ENCODE data around the gene ARHGEF2.
"Not testable (repeated sequence)": the region's sequence is repeated elsewhere in the genome, so short reads cannot be mapped to it uniquely, and the experiment has no call there.

Gene ARHGEF2

DNA sequence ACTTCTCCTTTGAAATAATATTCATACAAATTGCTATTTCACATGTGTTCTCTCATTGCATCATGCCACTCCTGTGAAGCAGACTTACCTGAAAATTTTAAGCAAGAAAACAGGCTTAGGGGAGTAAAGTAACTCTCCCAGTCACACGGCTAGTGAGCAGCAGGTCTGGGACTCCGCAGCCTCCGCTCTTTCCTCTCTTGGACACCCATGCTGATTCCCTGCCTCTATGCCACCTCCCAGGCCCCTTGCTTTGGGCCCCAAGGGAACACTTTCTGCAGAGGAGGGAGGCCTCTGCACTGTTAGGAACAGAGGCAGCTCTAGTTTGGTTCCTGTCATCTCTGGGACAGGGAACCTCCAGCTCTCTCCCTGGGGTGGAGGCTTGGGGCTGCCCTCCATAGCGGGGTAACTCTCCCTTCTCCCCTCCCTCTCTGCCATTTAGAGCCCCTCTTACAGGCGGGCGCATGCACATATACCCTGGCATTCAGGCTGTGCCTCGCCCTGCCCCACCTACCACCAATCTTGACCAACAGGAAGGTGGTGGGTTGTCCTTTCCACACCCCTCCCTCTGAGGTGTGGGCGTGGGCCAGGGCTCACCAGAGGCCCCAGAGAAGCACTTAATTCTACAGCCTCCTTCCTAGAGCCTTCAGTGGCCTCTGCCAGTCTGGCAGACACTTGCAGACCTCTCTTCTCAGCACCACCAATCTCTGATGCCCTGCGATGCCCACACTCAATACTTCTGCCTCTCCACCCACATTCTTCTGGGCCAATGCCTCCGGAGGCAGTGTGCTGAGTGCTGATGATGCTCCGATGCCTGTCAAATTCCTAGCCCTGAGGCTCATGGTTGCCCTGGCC is 37.1 kb downstream of the ARHGEF2 start, which contains the start of gene RXFP4:
TSS of gene RXFP4 (plus strand) at position 646 of the 852 bp plus-strand sequence. CDS start at position 718, 72 bp downstream.
- no peak for DNase-seq

DNA sequence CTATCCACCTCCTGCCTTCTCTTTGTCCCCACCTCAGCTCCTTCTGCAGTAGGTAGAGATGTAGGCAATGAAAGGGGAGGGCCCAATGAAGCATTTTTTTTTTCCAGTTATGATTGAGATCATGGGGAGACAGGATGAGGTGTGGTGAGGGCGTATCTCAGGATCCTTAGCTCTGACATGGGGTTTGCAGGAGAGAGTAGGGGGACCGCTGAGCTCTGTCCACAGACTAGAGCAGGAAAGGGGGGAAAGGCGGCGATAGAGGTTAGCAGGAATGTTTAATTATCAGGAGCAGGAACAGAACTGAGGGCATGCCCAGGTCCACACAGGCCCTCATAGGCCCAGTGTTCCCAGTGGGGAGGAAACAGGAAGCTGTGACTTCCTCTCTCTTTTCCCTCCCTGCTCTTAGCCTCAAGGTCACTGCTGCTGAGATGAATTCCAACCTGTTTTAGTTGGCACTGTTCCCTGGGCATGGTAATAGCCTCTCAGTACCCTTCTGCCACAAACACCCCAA is 37.8 kb downstream of the ARHGEF2 start:
- no peak for DNase-seq

DNA sequence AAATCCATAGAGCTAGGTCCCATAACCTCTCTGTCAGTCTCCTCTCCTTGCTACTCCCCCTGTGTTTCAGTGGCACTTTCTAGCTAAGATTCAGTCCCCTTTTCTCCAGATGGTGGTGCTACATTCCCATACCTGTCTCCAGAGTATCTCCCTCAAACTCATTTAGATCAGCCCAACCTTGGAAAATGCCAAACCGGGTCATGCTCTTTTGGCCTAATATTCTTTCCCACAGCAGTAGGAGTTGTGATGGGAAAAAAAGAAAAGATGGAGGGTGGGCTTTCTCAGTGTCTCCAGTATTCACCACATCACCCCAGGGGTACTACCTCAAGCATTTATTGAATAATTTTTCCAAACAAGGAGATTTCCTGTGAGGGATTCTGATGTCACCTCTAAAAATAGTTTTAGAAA is 40.1 kb downstream of the ARHGEF2 start:
- DNase-seq, result no peak

DNA sequence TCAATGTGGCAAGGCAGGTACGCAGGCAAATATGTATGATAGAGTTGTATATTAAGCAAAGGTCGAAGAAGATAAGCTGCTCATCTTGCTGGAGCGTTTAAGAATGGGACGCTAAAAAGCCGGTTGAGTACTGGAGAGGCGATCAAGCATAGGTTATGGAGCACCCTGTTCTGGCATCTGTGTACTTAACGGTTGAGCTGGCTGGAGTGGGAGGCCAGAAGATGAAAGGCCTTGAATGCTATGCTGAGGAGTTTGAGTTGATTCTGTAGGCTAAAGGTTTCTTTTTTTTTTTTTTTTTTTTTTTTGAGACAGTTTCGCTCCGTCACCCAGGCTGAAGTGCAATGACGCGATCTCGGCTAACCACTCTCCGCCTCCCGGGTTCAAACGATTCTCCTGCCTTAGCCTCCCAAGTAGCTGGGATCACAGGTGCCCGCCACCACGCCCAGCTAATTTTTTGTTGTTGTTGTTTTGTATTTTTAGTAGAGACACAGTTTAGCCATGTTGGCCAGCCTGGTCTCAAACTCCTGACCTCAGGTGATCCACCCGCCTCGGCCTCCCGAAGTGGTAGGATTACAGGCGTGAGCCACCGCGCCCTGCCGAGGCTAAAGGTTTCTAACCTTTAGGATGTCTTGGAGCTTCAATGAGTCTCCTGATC is 43.3 kb downstream of the ARHGEF2 start:
- DNase-seq, result no peak

DNA sequence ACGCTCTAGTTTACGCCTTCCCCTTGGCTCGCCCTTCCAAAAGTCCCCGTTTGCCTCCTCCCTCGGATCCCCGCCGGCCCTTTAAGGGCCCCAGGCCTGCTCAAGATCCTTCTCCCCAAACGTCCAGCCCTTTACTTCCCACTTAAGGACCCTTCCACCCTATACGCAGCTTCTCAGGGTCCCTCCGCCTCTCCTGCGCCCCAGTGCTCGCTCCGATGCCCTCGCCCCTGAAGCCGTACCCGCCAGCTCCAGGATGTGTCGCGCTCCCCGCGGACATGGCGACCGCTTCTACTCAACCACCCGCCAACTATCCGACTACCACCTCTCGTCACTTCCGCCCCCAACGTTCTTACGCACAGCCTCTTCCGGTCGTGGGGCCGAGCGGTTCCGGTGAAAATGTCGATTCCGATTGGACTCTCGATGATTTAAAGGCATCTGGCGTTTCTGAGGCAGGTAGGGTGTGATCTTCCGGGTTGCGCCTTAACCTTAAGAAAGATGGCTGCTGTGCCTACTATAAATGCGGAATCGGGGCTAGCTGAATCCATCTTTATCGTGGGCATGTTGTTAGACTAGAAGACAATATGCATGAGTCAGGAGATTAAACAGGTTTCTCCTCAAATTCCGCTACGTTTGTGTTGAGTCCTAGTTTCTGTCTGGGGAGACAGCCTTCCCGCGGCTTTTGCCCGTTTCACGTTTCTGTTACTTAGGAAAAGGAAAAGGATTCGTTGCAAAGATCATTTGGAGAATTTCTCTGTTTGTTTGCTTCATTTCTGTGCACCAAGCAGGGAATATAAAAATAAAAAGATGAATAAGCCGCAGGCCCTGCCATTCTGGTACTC is 44.0 kb downstream of the ARHGEF2 start, which contains the start of gene KHDC4:
TSS of gene KHDC4 (minus strand) at position 317 of the 839 bp plus-strand sequence. CDS start at position 277, 40 bp downstream.
- DNase-seq, result peak; percentile 91 to 93

DNA sequence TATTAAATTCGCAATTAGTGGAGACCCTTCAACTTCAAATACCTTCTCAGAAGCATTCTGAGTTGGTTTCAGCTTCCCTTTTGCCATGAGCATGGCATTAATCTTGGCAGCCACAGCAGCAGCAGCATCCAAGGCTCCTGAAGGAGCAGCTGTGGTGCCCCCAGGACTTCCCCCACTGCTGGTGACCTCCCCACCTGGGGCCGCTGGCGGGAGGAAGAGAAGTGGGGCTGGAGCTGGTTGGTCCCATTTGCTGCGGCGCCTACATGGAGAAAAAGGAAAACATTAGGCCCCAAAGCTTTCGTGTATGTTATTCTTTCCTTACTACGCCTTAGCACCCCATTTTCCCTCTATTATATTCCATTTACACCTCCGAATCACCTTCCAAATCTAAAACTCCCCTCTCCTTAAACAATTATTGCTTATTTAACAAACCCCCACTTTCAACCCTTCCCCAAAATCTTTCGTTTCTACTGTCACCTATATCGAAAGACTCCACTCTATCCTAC is 44.7 kb downstream of the ARHGEF2 start:
- DNase-seq, result no peak

DNA sequence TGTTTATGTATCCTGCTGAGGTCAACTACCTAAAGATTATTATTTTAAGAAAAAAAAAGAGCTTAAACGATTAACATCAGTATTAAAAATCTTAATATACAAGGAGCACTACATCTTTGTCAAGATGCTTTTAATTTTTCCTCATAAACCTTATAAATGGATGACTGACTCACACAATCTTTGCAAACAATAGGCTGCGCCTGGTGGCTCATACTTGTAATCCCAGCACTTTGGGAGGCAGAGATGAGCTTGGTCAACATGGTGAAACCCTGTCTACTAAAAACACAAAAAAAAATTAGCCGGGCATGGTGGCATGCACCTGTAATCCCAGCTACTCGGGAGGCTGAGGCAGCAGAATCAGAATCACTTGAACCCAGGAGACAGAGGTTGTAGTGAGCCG is 45.9 kb downstream of the ARHGEF2 start:
- no peak for DNase-seq

DNA sequence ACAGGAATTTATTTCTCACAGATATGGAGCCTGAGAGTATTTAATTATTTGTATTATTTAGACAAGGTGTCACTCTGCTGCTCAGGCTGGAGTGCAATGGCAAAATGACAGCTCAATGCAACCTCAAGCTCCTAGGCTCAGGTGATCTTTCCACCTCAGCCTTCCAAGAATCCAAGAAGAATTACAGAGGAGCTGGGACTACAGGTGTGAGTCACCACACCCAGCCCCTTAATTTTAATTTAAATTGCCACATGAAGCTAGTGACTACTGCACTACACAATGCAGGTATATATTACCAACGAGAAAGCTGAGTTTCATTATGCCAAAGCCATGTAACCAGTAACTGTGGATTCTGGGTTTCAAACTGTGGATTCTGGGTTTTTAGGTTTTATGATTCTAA is 46.3 kb downstream of the ARHGEF2 start:
- no peak for DNase-seq

DNA sequence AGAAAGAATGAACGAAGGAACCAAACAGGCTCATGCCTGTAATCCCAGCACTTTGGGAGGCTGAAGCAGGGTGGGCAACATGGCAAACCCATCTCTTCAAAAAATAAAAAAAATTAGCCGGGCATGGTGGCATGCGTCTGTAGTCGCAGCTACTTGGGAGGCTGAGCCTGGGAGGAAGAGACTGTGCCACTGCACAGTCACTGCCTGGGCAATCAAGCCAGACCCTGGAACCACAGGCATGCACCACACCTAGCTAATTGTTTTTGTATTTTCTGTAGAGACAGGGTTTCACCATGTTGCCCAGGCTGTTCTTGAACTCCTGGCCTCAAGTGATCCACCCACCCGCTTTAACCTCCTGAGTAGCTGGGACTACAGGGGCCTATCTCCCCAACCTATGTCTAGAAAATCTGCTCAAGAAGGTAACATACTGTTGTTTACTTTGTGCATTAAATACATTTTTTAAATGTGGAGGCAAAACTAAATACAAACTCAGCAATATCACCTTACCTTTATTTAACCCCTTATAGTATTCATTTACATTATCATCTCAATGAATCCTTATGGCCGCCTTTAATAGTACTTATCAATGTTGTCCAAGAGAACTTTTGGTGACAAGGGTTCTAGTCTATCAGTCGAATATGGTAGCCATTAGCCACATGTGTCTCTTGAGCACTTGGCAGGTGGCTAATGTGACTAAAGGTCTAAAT is 46.9 kb downstream of the ARHGEF2 start:
- no peak for DNase-seq

DNA sequence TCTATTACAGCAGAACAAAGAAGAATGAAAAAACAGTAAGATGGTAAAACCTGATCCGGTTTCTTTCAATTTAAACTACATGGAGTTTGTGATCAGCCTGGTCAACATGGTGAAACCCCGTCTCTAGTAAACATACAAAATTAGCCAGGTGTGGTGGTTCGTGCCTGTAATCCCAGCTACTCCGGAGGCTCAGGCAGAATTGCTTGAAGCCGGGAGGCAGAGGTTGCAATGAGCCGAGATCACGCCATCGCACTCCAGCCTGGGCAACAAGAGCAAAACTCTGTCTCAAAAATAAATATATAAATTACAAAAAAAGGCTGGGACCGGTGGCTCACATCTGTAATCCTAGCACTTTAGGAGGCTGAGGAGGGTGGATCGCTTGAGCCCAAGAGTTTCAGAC is 47.6 kb downstream of the ARHGEF2 start:
- DNase-seq, result not testable (repeated sequence)

DNA sequence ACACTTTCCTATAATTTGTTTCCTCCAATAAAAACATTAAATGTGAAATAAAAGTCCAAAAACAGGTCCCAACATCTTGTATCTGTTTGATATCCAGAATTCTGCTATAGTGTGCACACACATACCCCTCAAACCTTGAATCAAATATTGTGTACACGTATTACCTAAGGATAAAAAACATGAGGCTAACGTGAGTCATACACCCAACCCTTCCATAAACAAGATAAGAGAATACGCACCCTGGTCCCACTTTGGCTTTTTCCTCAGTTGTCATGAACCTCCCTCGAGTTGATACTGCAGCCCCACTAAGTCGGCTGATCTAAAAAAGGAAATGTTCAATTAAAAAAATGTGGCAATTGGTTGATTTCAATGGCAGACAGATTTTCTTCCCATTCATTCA is 49.3 kb downstream of the ARHGEF2 start:
- no peak for DNase-seq

DNA sequence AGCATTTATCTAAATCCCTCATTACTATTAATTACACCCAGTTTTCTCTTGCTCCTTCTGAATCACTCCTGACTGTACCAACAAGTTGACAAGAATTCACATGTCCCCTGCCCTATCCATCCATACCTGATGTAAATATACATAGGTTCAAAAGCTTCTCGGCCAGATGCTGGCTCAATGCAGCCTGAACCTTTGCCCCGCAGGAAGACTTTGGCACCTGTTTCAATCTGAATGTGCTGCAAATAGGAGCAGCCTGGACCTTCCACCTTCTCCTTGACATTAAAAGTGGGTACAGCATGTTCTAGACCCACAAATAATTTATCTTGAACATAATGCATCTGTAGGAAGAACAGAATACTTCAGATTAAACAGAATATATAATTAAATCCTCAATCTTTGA is 52.8 kb downstream of the ARHGEF2 start:
- DNase-seq, result no peak

DNA sequence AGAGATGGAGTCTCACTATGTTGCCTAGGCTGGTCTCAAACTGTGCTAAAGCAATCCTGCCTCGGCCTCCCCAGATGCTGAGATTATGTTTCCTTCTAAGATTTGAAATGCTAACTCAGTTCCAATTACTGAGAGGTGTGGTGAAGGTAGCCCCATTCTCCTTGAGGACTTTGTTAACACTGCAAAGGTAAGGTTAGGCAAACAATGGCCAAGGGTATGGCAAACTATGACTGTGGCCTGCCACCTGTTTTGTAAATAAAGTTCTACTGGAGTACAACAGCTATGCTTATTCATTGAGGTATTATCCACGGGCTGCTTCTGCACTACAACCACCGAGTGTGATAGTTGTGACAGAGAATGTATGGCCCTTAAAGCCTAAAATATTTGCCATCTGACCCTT is 57.6 kb downstream of the ARHGEF2 start:
- no peak for DNase-seq

DNA sequence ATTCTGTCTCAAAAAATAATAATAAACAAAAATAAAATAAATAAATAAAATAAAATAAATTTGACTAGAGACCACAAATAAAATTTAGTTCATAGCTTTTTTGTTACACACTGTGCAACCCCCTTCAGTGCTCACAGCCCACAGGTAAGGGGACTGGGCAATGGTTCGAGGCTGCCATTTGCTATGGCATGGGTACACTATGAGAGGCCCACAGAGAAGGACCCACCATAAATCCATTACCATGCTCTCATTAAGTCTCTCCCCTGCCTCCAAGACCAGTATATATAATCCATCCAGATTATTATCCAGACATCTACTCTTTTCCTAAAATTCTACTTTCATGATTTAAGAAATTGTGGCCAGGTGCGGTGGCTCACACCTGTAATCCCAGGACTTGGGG is 58.5 kb downstream of the ARHGEF2 start:
- DNase-seq, result no peak

DNA sequence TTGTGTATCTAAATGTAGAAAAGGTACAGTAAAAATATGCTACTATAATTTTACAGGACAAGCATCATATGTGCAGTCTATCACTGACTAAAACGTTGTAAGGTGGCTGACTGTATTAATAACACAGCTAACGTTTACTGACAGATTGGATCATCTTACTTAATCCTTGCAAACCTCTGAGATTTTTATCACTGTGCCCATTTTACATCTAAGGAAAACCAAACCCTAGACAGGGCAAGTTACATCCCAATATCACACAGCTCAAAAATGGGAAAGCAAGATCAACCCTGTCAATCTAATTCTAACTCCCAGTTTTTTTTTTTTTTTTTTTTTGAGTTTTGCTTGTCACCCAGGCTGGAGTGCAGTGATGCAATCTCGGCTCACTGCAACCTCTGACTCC is 59.7 kb downstream of the ARHGEF2 start:
- DNase-seq, result no peak

DNA sequence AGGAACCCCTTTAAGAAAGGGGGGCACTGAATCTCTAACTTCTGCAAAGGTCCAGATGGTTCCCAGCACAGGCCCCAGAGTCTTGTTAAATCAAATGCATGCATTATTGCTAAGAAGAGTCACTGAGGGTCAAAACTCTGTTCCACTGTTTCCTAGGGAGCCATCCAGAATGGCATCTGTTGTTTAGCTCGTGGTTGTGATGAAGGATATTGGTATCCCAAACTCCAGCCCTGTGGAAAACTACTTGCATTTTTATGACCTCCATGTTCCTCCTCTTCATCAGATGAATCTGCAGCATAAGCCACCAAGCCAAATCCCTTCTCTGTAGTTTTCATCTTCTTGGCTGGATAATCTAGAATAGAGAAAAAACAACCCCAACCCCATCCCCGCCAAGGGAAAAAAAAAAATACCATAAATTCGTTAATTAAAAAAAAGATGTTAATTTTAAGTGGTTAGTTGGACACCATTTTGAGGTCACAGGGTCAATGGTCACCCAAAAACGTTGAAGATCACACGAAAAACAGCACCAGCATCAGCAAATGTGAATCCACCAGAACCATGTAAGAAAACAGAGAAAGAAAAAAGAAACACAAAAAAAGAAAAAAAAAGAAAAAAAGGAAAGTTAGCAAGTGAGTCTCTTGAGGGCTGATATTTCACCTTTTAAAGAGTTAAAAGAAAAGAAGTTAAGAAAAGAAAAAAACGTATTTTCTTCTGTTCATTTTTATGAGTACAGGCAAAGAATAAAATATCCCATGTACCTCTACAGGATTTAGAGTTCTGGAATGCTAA is 64.2 kb downstream of the ARHGEF2 start:
- DNase-seq, result no peak

DNA sequence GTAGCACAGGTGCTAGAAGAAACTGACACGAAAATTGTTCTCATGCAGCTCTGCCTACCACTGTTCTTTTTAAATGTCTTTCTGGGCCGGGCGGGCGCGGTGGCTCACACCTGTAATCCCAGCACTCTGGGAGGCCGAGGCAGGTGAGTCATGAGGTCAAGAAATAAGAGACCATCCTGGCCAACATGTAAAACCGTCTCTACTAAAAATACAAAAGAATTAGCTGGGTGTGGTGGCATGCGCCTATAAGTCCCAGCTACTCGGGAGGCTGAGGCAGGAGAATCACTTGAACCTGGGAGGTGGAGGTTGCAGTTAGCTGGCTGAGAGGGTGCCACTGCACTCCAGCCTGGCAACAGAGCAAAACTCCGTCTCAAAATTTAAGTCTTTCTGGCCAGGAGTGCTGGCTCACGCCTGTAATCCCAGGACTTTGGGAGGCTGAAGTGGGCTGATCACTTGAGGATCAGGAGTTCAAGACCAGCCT is 66.3 kb downstream of the ARHGEF2 start:
- no peak for DNase-seq

DNA sequence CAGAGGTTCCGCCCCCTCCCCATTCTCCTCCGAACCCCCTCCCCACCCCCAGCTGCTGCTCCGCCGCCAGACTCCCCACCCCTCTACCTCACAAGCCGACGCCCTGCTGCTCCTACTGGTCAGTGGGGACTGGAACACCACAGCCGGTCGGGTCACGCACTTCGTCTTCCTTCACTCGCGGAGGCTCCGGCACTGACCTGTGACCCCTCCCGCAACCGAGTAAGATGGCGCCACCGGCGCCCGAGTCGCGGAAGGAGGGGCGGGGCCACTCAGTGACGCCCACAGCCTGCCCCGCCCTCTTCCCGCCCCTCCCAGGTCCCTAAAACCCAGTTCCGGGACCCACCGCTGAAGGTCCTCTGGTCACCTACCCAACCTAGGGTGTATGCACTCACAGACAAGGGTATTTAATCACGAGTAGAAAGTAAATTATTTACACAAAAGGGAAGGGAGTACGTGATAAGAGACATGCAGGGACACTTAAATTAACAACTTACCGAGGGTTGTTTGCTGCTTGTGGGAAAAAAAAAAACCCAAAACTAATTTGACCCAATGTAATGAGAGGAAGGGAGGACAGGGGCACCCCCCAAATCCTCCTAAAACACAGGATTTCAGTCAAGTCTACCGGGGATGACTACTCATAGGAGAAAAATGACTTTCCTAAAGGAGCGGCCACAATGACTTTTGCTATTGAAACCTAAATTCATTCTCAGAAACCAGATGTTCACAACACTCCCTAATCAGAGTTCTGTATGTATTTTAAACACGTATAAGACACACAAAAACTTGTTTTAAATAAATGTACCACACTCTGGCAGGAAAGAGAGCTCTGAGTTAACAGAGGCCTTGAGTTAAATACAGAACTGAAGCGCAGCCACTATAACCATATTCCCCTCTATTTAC is 66.9 kb downstream of the ARHGEF2 start, which contains the start of gene RIT1:
TSS of gene RIT1 (minus strand) at position 194 of the 900 bp plus-strand sequence. CDS start 588 bp downstream, outside the sequence.
- DNase-seq, result peak; percentile 85 to 89

DNA sequence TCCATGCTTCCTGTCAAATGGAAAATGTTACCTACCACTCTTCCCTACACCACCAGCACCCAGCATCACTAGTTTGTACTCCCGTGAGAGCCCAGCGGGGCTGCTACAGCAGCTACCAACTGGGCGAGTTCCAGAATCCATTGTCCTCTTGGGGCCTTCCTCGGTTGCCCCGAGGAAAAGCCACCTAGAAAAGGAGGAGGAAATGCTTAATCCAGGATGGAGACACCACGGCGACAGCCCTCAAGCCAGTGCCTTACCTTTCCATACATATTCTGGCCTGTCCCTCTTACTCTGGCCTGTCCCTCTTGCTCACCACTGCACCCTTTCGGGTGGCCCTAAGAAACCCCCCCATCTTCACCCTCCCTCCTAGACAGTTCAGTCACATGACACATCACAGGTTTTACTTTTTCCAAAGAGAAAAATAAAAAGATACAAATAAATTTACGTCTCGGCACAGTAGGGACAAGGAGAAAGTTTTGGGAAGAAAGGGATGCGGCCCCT is 67.7 kb downstream of the ARHGEF2 start:
- peak; percentile 22 to 24 for DNase-seq

DNA sequence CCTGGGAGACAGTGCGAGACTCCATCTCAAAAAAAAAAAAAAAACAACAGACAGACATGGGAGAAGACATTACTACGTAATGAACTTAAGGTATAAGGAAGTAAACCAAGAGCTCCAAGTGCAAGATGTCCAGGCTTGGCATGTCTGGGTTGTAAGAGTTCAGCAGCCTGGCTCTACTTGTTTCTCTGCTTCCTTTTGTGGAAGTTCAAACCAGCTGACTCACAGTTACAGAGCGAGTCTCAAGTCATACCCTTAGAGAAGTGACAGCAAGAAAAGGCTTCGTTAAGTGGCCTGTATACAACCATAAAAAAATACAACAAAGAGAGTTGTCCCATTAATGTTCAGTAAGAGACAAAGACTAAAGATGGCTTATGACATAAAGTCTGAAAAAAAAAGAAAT is 68.5 kb downstream of the ARHGEF2 start:
- DNase-seq, result no peak
